MM.1S (cell line): ENCODE measurements around the gene IGSF11.

Experiments used
- EZH2 ChIP-seq: fragments of 300-600 bp; sonication (generic); optimal IDR thresholded peaks from 2 replicates; pipeline ENCODE3; 2017; ENCODE audit warnings: low read depth, mild to moderate bottlenecking, antibody characterized with exemption, low read length, mixed read lengths
- TF ChIP-seq, protein P1 (sequence below): fragments of 300-600 bp; sonication (generic); IDR thresholded peaks from 2 replicates; pipeline ENCODE4 v1.5.1; 2016; ENCODE audit warnings: antibody characterized with exemption, low read length, mixed read lengths

DNA sequence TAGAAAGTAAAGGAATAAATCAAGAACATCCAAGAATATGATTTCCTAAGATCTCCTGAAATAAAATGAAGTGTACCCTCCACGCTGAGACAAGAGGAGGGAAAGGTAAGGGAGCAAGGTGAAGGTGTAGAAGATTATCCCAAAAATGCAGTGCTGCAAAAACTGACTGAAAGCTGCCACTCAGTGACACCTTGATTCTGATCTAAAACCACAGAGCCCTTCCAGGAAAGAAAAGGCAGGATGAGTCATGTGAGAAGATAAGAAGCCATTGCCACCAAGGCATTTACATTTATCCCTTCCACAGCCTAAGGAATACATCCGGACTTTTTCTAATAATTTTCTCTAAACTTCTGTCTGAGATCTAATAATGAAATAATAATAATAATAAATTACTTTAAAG, 49.9 kb downstream of the IGSF11 start:
- TF ChIP-seq, protein P1, sequence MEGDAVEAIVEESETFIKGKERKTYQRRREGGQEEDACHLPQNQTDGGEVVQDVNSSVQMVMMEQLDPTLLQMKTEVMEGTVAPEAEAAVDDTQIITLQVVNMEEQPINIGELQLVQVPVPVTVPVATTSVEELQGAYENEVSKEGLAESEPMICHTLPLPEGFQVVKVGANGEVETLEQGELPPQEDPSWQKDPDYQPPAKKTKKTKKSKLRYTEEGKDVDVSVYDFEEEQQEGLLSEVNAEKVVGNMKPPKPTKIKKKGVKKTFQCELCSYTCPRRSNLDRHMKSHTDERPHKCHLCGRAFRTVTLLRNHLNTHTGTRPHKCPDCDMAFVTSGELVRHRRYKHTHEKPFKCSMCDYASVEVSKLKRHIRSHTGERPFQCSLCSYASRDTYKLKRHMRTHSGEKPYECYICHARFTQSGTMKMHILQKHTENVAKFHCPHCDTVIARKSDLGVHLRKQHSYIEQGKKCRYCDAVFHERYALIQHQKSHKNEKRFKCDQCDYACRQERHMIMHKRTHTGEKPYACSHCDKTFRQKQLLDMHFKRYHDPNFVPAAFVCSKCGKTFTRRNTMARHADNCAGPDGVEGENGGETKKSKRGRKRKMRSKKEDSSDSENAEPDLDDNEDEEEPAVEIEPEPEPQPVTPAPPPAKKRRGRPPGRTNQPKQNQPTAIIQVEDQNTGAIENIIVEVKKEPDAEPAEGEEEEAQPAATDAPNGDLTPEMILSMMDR = no peak
- no peak for TF ChIP-seq EZH2
